GM19023 (cell line): ENCODE data around the gene NHSL2.

Source experiments
- ATAC-seq: cut with Tn5 transposase; IDR thresholded peaks from one replicate; pipeline ENCODE4 v1.9.1; 2021; ENCODE audit warnings: mild to moderate bottlenecking, moderate library complexity; ENCODE audit not compliant: unreplicated experiment

Gene NHSL2

GRCh38 chrX:71989768-71990426 lies 79.3 kb downstream of the NHSL2 start:
- ATAC-seq = no peak

DNA sequence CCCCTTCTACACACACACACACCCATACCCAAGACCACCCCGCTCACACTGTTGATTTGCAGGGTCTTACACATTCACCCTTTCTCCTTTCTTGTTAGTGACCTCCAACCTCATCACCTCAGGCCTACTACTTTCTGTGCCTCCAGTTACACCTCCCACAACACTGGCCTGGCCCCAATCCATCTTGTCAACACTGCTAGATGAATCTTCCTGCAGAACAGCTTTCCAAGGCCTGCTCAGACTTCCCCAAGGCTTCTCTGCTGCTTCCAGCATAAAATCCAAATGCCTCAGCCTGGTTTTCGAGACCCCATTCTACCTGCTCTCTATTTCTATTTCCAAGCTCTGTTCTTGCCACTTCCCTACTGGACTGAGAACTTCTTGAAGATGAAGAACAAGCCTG lies 79.9 kb downstream of the NHSL2 start:
- ATAC-seq = no peak

- ATAC-seq = no peak
Measured at GRCh38 chrX:71991164-71991563, 80.5 kb downstream of the NHSL2 start.

GRCh38 chrX:71992711-71993110 lies 82.1 kb downstream of the NHSL2 start:
- ATAC-seq = no peak

DNA sequence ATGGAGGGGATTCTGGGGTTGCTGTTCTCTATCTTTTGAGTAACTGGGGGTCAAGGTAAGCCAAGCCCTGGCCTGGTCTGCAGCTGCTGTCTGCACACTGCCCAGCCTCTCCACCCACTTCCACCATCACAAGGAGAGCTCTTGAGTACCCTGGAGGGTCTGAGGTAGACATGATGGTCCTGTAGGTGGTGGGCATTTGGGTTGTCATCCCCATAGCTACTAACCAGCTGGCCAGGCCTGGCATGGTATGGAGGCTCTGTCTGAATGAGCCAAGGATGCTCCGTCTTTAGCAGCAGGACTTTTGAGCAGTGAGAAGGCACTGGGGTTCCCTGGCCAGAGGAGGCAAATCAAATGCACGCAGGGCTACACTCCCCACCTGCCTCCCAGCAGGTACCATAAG lies 82.7 kb downstream of the NHSL2 start:
- no peak for ATAC-seq

GRCh38 chrX:71994601-71995000 lies 84.0 kb downstream of the NHSL2 start:
- no peak for ATAC-seq

DNA sequence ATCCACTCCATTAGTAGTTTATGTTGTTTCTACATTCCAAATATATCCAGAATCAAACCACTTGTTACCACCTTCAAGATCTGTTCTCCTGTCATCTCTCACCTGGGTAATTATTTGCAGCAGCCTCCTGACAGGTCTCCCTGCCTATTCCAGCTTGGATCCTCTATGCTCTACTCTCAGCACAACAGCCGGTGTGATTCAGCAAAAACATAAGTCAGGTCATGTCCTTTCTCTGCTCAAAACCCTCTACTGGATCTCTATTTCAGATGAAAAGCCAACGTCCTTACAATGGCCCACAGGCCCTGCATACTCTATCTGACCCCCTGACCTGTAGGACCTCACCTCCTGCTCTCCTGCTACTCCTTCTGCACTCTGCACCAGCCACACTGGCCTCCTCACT lies 84.5 kb downstream of the NHSL2 start:
- ATAC-seq = no peak

DNA sequence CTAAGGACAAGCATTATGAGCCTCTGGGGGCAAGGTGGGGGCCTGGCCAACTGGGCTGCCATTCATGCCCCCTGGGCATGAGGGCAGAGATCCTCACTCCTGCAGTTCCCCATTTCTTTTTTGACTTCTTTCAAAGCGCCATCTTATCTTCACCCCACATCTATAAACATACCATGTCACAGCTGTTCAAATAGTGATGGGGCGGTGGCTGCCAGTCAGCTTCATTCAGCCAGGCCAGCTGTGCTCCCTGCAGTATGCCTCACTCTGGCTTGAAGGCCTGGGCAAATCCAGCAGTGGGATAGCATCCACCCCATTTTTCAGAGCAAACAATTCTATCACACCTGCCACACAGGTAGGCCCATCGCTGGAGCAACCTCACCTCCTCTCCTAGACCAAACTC lies 85.5 kb downstream of the NHSL2 start:
- ATAC-seq = no peak

DNA sequence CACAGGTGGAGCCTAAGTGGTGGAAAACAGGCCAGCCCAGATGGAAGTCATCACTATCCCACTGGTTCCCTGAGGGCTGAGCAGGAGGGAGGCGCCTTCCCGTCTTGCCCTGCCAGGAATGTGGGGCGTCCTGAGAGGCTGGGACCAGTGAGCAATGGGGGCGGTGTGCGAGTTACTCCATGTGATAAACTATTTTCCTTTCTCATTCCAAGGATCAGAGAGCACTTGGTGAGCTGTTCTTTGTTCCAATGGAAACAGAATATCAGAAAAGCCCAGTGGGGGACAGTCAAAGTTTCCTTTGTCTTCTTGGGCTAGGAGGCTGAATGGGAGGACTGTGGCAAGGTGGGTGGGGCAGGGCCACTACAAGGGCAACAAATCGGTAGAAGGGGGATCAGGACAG lies 86.2 kb downstream of the NHSL2 start:
- no peak for ATAC-seq

DNA sequence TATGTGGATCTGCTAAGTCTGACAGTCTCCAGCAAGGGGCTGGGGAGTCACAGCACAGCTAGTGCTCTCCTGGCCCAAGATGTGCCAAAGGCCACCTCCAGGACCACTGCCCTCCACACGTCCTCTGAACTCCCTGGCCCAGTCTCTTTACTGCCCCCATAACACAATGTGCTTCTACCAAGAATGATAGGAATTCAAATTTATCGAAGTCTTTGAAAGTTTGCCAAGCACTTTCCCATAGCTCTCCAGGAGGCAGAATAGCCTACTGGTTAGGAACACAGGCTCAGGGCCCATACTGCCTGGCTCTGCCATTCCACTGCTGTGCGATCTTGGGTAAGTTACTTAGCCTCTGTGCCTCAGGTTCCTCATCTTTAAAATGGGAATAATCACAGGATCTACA lies 86.7 kb downstream of the NHSL2 start:
- ATAC-seq = no peak

DNA sequence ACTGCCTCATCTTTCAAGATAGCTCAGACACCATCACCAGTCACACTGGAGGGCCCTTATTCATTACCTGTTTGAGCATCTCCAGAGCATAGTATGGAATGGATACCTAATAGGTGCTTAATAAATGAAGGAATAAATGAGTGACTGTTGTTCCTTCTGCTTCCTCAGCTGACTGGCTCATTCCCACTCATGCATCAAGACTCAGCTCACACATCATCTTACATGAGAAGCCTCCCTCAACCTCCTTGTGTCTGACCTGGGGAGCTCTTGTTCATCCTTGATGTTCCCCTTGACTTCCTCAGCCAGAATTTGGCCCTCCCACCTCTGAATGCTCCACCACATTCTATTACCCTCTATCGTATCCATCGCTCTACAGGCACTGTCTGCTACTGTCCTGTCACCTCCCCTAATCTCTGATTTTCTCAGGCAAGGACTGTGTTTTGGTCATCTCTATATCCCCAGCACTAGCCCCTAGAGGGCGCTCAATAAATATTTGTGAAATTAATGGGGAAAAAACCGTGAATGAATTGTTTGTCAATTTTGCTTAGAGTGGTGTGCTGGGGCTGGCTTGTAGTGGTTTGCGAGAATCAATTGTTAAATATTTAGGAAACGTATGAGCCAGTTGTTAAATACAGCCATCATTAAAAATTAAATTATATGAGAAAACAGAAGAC lies 88.3 kb downstream of the NHSL2 start:
- no peak for ATAC-seq

GRCh38 chrX:71999535-71999934 lies 88.9 kb downstream of the NHSL2 start:
- ATAC-seq = no peak

DNA sequence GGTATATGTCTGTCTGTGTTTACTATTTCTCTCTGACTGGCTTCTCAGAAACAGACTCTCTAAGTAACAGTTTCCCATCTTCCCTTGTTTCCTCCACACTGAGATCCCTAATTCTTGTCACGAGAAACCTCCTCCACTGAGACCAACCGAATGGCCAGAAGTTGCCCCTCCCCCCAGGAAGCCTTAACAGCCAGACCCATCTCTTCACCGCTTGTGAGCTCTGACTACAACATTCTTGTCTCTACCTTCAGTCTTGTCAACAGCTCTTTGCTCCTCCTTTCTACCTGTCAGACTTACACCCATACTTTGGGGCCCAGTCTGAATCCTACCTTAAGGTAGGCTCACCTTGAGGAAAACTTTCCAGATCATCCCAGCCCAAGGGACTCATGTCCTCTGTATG lies 90.8 kb downstream of the NHSL2 start:
- no peak for ATAC-seq

DNA sequence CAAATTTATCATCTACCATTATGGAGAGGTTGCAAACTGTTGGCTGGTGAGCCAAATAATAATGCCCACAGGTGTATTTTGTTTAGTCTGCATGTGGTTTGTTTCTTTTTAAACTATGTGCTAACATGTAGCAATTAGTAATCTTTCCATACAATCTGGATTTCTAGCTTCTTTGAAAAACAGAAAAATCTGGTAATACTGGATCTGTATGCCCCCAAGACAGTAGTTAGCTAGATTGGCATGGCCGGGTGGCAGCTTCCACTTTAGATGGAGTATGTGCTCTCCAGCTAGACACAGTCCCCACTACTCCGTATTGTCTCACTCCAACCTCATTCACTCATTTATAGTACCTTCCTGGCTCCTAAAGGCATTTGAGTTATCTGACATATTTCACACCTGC lies 91.3 kb downstream of the NHSL2 start:
- ATAC-seq = no peak

GRCh38 chrX:72002875-72003274 lies 92.2 kb downstream of the NHSL2 start:
- no peak for ATAC-seq

DNA sequence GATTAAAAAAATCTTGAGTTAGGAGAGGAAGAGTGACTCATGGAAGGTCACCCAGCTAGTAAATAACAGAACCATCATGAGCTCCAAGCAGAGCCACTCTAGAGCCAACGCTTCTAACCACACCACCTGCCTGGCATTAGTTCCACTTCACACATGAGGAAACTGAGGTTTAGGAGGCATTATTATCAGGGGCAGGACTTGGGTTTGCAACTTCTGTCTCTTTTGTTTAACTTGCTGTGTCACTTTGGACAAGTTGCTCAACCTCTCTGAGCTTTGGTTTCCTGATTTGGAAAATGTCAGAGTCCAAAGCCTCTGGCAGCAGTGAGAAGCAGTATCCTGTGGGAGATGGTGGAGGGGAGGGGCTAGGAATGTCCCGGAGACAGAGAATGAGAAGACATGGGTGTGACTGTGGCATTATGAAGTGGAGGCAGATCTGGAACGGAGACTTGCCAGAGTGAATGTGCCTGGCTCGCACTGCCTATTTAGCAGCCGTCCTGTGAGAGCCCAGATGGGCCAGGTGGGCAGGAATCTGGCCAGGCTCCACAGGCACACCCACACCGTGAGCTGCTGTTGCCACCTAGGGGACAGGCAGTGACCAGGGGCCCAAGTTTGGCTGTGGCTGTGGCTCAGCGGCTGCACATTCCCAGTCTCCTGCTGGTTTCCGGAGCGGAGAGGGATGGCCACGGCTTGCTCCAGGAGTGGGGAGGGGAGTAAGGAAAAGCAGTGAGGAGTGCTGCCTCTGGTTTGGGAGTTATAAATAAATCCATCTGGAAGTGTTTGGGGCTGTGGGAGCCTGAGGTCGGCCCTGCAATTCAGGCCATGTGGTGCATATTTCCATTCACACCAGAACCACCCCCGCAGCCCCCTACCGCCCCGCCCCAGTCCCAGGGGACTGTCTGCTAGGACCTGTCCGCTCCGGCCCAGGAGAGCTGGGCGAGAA lies 93.4 kb downstream of the NHSL2 start:
- ATAC-seq = no peak

GRCh38 chrX:72005046-72005445 lies 94.4 kb downstream of the NHSL2 start:
- ATAC-seq = no peak

- ATAC-seq = no peak
Measured at GRCh38 chrX:72006461-72006860, 95.8 kb downstream of the NHSL2 start.

- ATAC-seq = no peak
Measured at GRCh38 chrX:72009731-72010130, 99.1 kb downstream of the NHSL2 start.

- ATAC-seq = no peak
Measured at GRCh38 chrX:72011734-72012133, 101.1 kb downstream of the NHSL2 start.

- no peak for ATAC-seq
Measured at GRCh38 chrX:72015383-72015782, 104.7 kb downstream of the NHSL2 start.
